Heart right ventricle (tissue), 16 donors: ENCODE results near the gene CDK1. TPM values are rescaled to one million over a fixed set of nuclear protein-coding genes. Genes with fewer than 3 reads are reported as not detected.

Source experiments
- ATAC-seq, 8 donors: fragments of 200-7000 bp; cut with Tn5 transposase; one replicate each; pipeline ENCODE4 v1.9.1; 2020; ENCODE audit warnings: mild to moderate bottlenecking in 8 of 8, moderate library complexity in 8 of 8, moderate number of reproducible peaks in 1 of 8
- DNase-seq, 2 donors: peaks; one replicate each; pipeline ENCODE4 v3.0.0-alpha.2; 2020
- H3K27ac ChIP-seq, 10 donors: fragments of 200-600 bp; sonication (generic) in 2 of 10; one replicate each; pipeline versions ENCODE4 v1.5.0 to v1.8.0; 2020 to 2022; ENCODE audit warnings: mild to moderate bottlenecking in 3 of 10
- H3K27me3 ChIP-seq, 7 donors: fragments of 200-600 bp; one replicate each; pipeline ENCODE4 v1.8.0; 2021 to 2022; ENCODE audit warnings: mild to moderate bottlenecking in 2 of 7
- H3K36me3 ChIP-seq, 9 donors: fragments of 200-600 bp; sonication (generic) in 1 of 9; one replicate each; pipeline versions ENCODE4 v1.5.0 to v1.8.0; 2020 to 2022; ENCODE audit warnings: mild to moderate bottlenecking in 2 of 9
- H3K4me1 ChIP-seq, 9 donors: fragments of 200-600 bp; sonication (generic) in 1 of 9; one replicate each; pipeline versions ENCODE4 v1.5.0 to v1.8.0; 2020 to 2022; ENCODE audit warnings: mild to moderate bottlenecking in 4 of 9
- H3K4me3 ChIP-seq, 10 donors: fragments of 200-600 bp; sonication (generic) in 2 of 10; one replicate each; pipeline versions ENCODE4 v1.5.0 to v1.8.0; 2020 to 2022; ENCODE audit warnings: mild to moderate bottlenecking in 7 of 10, moderate library complexity in 2 of 10
- H3K9me3 ChIP-seq, 11 donors: fragments of 200-600 bp in 10 of 11; sonication (generic) in 2 of 11; one replicate each; pipeline versions ENCODE4 v1.5.0 to v1.8.0; 2013 to 2022; ENCODE audit warnings: mild to moderate bottlenecking in 2 of 11, control low read depth in 1 of 11, moderate library complexity in 1 of 11
- CTCF ChIP-seq, 9 donors: fragments of 200-600 bp; sonication (generic) in 2 of 9; IDR thresholded peaks; one replicate each; pipeline versions ENCODE4 v1.5.0 to v1.8.0; 2021 to 2022; ENCODE audit warnings: antibody characterized with exemption in 9 of 9, mild to moderate bottlenecking in 5 of 9, moderate library complexity in 1 of 9
- WGBS, 2 donors: extraction: QIAGEN DNeasy Blood & Tissue Kit; methylation state at CpG; one replicate each; pipeline ENCODE4 v1.1.7; 2013; ENCODE audit warnings: inconsistent platforms in 1 of 2; 5-methylcytosine and 5-hydroxymethylcytosine counted together
- intact Hi-C, 10 donors: fragments of 100-400 bp; cut with DNase I; formaldehyde crosslinking; loops; one replicate each; pipeline versions ENCODE4 v1.11.1 to v1.14.2; 2022
- polyA plus RNA-seq, 2 donors: library from polyadenylated mRNA; stranded (reverse); fragments of 200-250 nt; gene quantifications; one replicate each; pipeline ENCODE4 v1.2.3, GENCODE V29; 2013
- total RNA-seq, 10 donors: library from RNA; stranded (reverse); fragmentation: NEBNext Ultra II Directional in 3 of 10; extraction: Animal tissue kit (Norgen Biotek cat#: 25700) in 3 of 10; gene quantifications; one replicate each; pipeline versions ENCODE4 v1.2.1 to v1.2.4, GENCODE V29; 2021 to 2023
- donor health status: Arrhythmogenic right ventricular cardiomyopathy.
- donor health status: ischemic (EF 13 %, LVEDD 7.1; RV severe dilation, severe dysfunction).
- donor health status: healthy with polysubstance abuse.
- donor health status: DM: no; HTN: yes; CAD: no.
- donor health status: DM: no; HTN: no; CAD: no.
- donor health status: ischemic (EF 25% LVEDD 6.9; RV normal size, moderate dysfunction).
- donor health status: ischemic (EF 25% LVEDD 5.7; RV mildly dilated, moderate dysfunction).
- donor health status: healthy.
- donor health status: DM: yes; HTN: yes; CAD: no.
- donor health status: Ischemic cardiomyopathy.
- donor health status: ischemic (EF 35%, LVEDD 5.7; RV mildly dilated, moderate dysfunction).
- donor health status: nonischemic (EF 11% LVEDD 7.7; RV severe dilation, severe dysfunction).
- donor health status: DM: yes; HTN: yes; CAD: no.
- donor health status: PGD.
- donor health status: ischemic (EF 29% LVEDD 5.4; RV normal size, mild dysfunction).
- donor health status: nonischemic (EF 23%, LVEDD 6.1; RV moderate dilation, normal function).

Gene CDK1
- total and polyA plus RNA-seq, 12 donors, result 0.27 to 8.6 (median 1.0) TPM

DNA sequence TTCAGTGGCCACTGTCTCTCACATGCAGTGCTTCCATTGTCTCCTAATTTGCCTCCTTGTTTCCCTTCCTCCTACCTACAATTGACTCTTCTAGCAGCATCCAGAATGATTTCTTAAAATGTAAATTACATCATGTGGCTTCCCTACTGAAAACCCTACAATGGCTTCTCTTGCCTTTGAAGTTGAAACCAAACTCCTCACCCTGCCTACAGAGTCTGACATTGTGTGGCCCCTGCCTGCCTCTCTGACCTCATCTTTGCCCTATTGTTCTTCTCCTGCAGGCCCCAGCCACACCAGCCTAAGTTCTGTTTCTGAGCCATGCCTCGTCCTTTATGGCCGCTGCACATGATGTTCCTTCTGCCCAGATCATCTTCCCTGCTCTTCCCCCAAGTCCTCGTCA lies 35.8 kb upstream of the CDK1 start:
- ATAC-seq (no peak), DNase-seq (no peak)
- H3K4me3 ChIP-seq, result no peak overlapping the region

GRCh38 chr10:60747817-60748469 lies 30.3 kb upstream of the CDK1 start:
- no peak overlapping the region for H3K4me3 ChIP-seq
- no peaks in the 10 kb centered on the region for H3K36me3 ChIP-seq
- no peaks in the 10 kb centered on the region for H3K9me3 ChIP-seq
- DNase-seq, result no peak
- no peak overlapping the region for H3K27ac ChIP-seq
- intact Hi-C loops, result no loop called here
- peaks cover 0 to 28% (median 4%) of the 10 kb centered on the region in 7 donors for H3K27me3 ChIP-seq
- WGBS, 2 donors, result 63 to 64% methylated on average over 2 of the region's 2 CpGs
- H3K4me1 ChIP-seq, result no peaks in the 10 kb centered on the region
- no peak for ATAC-seq
- TF ChIP-seq CTCF (IDR thresholded peaks at IDR 0.05), result no peak

More for the DNA sequence above, 35.8 kb upstream of the CDK1 start:
- no peak for TF ChIP-seq CTCF (IDR thresholded peaks at IDR 0.05)
- no peaks in the 10 kb centered on the region for H3K9me3 ChIP-seq
- intact Hi-C loops, result no loop called here
- WGBS, 2 donors, result 91 to 95% methylated on average over 3 of the region's 3 CpGs
- no peaks in the 10 kb centered on the region for H3K36me3 ChIP-seq
- peaks cover 0 to 32% (median 6%) of the 10 kb centered on the region in 7 donors for H3K27me3 ChIP-seq
- no peak overlapping the region for H3K27ac ChIP-seq
- no peaks in the 10 kb centered on the region for H3K4me1 ChIP-seq

DNA sequence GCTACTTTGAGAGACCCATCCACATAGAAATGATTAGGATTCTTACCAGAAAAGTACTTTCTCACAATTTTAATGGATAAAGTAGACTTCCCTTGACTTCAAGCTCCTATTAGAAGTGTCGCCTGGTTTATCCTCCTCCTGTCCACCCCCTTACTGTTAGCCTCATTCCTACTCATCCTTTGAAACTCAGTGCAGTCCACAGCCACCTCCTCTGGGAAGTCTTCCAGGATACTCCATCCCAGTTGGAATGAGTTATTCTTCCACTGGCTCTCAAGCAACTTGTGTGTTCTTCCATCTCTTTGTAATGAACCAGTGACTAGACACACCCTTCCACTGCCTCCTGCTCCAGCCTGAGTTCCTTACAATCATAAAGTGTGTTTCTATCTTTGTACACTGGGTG lies 25.1 kb upstream of the CDK1 start:
- Histone ChIP-seq H3K4me3 (no peak overlapping the region), H3K9me3 (no peaks in the 10 kb centered on the region), H3K27me3 (peaks cover 0 to 23% (median 6%) of the 10 kb centered on the region in 7 donors), H3K36me3 (no peaks in the 10 kb centered on the region), H3K27ac (no peak overlapping the region), H3K4me1 (no peaks in the 10 kb centered on the region)
- 82 to 91% methylated on average over 1 of the region's 1 CpG for WGBS, 2 donors
- intact Hi-C loops, result no loop called here
- ATAC-seq (no peak), DNase-seq (no peak)
- no peak for TF ChIP-seq CTCF (IDR thresholded peaks at IDR 0.05)

GRCh38 chr10:60753817-60754216 lies 24.5 kb upstream of the CDK1 start:
- TF ChIP-seq CTCF (IDR thresholded peaks at IDR 0.05), result no peak
- no peak overlapping the region for H3K4me3 ChIP-seq
- no peak for DNase-seq
- no peaks in the 10 kb centered on the region for H3K9me3 ChIP-seq
- no peaks in the 10 kb centered on the region for H3K36me3 ChIP-seq
- intact Hi-C loops, result no loop called here
- WGBS, 2 donors, result 91 to 95% methylated on average over 5 of the region's 5 CpGs
- no peaks in the 10 kb centered on the region for H3K4me1 ChIP-seq
- peaks cover 0 to 23% (median 6%) of the 10 kb centered on the region in 7 donors for H3K27me3 ChIP-seq
- no peak overlapping the region for H3K27ac ChIP-seq
- ATAC-seq, result no peak
